Inferior parietal cortex (tissue), 1 donor: ENCODE results near the gene SAMD4A.
A peak's percentile ranks its signal among the peaks of the same experiment; 100 is the strongest.

Source experiments
- DNase-seq: peaks from one replicate; pipeline ENCODE4 v3.0.0-alpha.2; 2016; ENCODE audit errors: extremely low spot score

The SAMD4A gene

GRCh38 chr14:54566410-54567223 lies at the start of gene SAMD4A:
Gene SAMD4A (plus strand): TSS chr14:54567128. CDS start chr14:54567917, 789 bp downstream.
- peak; percentile 65 for DNase-seq

GRCh38 chr14:54524410-54524809 lies 42.5 kb upstream of the SAMD4A start:
- DNase-seq = no peak

GRCh38 chr14:54528973-54529372 lies 38.0 kb upstream of the SAMD4A start:
- DNase-seq = no peak

- DNase-seq = no peak
Measured at GRCh38 chr14:54529811-54530210, 37.1 kb upstream of the SAMD4A start.

- no peak for DNase-seq
Measured at GRCh38 chr14:54532111-54533012, 34.6 kb upstream of the SAMD4A start.

GRCh38 chr14:54533100-54533499 lies 33.8 kb upstream of the SAMD4A start:
- DNase-seq = no peak

- no peak for DNase-seq
Measured at GRCh38 chr14:54535126-54535525, 31.8 kb upstream of the SAMD4A start.

- no peak for DNase-seq
Measured at GRCh38 chr14:54535646-54536045, 31.3 kb upstream of the SAMD4A start.

- no peak for DNase-seq
Measured at GRCh38 chr14:54537651-54538050, 29.3 kb upstream of the SAMD4A start.

GRCh38 chr14:54538055-54538454 lies 28.9 kb upstream of the SAMD4A start:
- DNase-seq = no peak

GRCh38 chr14:54547583-54547982 lies 19.3 kb upstream of the SAMD4A start:
- no peak for DNase-seq

- DNase-seq = no peak
Measured at GRCh38 chr14:54548491-54548890, 18.4 kb upstream of the SAMD4A start.

- DNase-seq = no peak
Measured at GRCh38 chr14:54549862-54550261, 17.1 kb upstream of the SAMD4A start.

GRCh38 chr14:54550514-54550913 lies 16.4 kb upstream of the SAMD4A start:
- DNase-seq = no peak

- DNase-seq = peak; percentile 18
Measured at GRCh38 chr14:54554401-54554800, 12.5 kb upstream of the SAMD4A start.

- DNase-seq = no peak
Measured at GRCh38 chr14:54555651-54556050, 11.3 kb upstream of the SAMD4A start.

GRCh38 chr14:54556535-54556934 lies 10.4 kb upstream of the SAMD4A start:
- no peak for DNase-seq

GRCh38 chr14:54562334-54562733 lies 4.6 kb upstream of the SAMD4A start:
- no peak for DNase-seq

GRCh38 chr14:54564071-54564867 lies 2.7 kb upstream of the SAMD4A start:
- DNase-seq = peak; percentile 73

GRCh38 chr14:54564868-54565784 lies 1.8 kb upstream of the SAMD4A start:
- peak; percentile 55 for DNase-seq
